ENCODE data around the gene ACSL6.

The ACSL6 gene

GRCh38 chr5:131994533-131995226 is 16.8 kb downstream of the ACSL6 start:
- DNase-seq (ENCODE audit: low read depth) = no peak
- no peak overlapping the region for H3K4me3 ChIP-seq (ENCODE audit: low read length)
- no peak for TF ChIP-seq CTCF (conservative IDR thresholded peaks at IDR 0.05; ENCODE audit: low read length)

- no peak for DNase-seq (ENCODE audit: low read depth)
- no peak for TF ChIP-seq CTCF (conservative IDR thresholded peaks at IDR 0.05; ENCODE audit: low read length)
- no peak overlapping the region for H3K4me3 ChIP-seq (ENCODE audit: low read length)
Observed at GRCh38 chr5:131994090-131994489, 17.4 kb downstream of the ACSL6 start.

- H3K4me3 ChIP-seq (ENCODE audit: low read length) = no peak overlapping the region
- no peak for TF ChIP-seq CTCF (conservative IDR thresholded peaks at IDR 0.05; ENCODE audit: low read length)
- no peak for DNase-seq (ENCODE audit: low read depth)
Observed at GRCh38 chr5:131993676-131994075, 17.8 kb downstream of the ACSL6 start.

- TF ChIP-seq CTCF (conservative IDR thresholded peaks at IDR 0.05; ENCODE audit: low read length) = no peak
- no peak for DNase-seq (ENCODE audit: low read depth)
- no peak overlapping the region for H3K4me3 ChIP-seq (ENCODE audit: low read length)
Observed at GRCh38 chr5:131992370-131992769, 19.1 kb downstream of the ACSL6 start.

GRCh38 chr5:131991593-131992324 is 19.7 kb downstream of the ACSL6 start:
- no peak overlapping the region for H3K4me3 ChIP-seq (ENCODE audit: low read length)
- TF ChIP-seq CTCF (conservative IDR thresholded peaks at IDR 0.05; ENCODE audit: low read length) = no peak
- DNase-seq (ENCODE audit: low read depth) = no peak

GRCh38 chr5:131990716-131991115 is 20.7 kb downstream of the ACSL6 start:
- no peak for DNase-seq (ENCODE audit: low read depth)
- H3K4me3 ChIP-seq (ENCODE audit: low read length) = no peak overlapping the region
- no peak for TF ChIP-seq CTCF (conservative IDR thresholded peaks at IDR 0.05; ENCODE audit: low read length)

- H3K4me3 ChIP-seq (ENCODE audit: low read length) = no peak overlapping the region
- no peak for DNase-seq (ENCODE audit: low read depth)
- TF ChIP-seq CTCF (conservative IDR thresholded peaks at IDR 0.05; ENCODE audit: low read length) = no peak
Observed at GRCh38 chr5:131988601-131989000, 22.9 kb downstream of the ACSL6 start.

All from AG10803 (cell line).